Sciatic nerve (tissue), 2 donors: ENCODE measurements around the gene APPL2. TPM values are rescaled to one million over a fixed set of nuclear protein-coding genes. Genes with fewer than 3 reads are reported as not detected.

Experiments
- ATAC-seq: fragments of 200-7000 bp; cut with Tn5 transposase; one replicate; pipeline ENCODE4 v1.9.1; 2020; ENCODE audit warnings: mild to moderate bottlenecking, moderate library complexity
- DNase-seq: peaks from one replicate; pipeline ENCODE4 v3.0.0-alpha.2; 2020; ENCODE audit warnings: low spot score
- intact Hi-C: fragments of 100-400 bp; cut with DNase I; formaldehyde crosslinking; loops from one replicate; pipeline ENCODE4 v1.14.2; 2022
- total RNA-seq: library from RNA; stranded (reverse); fragmentation: NEBNext Ultra II Directional; extraction: Animal tissue kit (Norgen Biotek cat#: 25700); gene quantifications from one replicate; pipeline ENCODE4 v1.2.1, GENCODE V29; 2021
- donor health status: DM: no; HTN: no; CAD: no.
- donor health status: DM: no; HTN: no; CAD: no.

The APPL2 gene
- total RNA-seq, 1 donor from 2014 or later: 53.4 TPM

DNA sequence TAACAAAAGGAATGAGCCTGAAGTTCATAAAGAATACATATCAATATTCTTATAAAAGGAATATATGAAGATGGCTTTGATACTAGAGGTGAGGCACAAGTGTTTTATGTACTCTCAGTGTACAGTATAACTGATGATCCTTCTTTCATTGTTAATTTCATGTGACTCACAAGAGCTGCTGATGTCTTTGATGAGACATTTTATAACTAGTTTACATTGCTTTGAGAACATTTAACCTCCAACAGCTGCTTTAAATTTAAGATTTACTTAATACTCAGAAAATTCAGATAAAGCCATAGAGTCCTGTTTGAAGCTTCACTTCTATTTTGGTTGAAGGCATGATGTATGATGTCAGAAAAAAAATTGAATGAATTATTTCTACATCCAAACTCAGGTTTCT lies 68.6 kb downstream of the APPL2 start:
- ATAC-seq (no peak), DNase-seq (no peak)
- intact Hi-C loops: no loop called here

DNA sequence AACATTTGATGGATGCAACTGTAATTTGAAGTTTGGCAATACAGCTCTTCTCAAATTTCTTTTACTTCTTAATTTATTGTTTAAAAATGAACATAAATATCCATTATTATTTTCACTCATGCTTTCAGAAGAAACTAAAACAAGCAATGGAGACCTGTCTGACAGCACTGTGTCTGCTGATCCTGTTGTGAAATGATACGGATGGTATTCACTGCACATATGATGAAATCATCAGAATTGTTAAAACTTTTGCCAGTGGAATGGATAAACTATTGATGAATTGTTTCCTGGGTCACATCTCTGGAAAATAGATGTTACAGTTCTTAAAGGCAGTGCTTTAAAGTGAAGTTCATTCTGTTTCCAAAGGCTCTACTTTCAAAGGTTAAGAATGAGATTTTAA lies 69.2 kb downstream of the APPL2 start:
- intact Hi-C loops: no loop called here

GRCh38 chr12:105164068-105164467 lies 71.9 kb downstream of the APPL2 start:
- ATAC-seq (no peak), DNase-seq (no peak)
- intact Hi-C loops: no loop called here

More for the DNA sequence above, 69.2 kb downstream of the APPL2 start:
- ATAC-seq: no peak
- no peak for DNase-seq

- intact Hi-C loops: no loop called here
- DNase-seq: no peak
- ATAC-seq: no peak
Measured at GRCh38 chr12:105162174-105162573, 73.8 kb downstream of the APPL2 start.

- DNase-seq (no peak), ATAC-seq (no peak)
- intact Hi-C loops: no loop called here
Measured at GRCh38 chr12:105158876-105159275, 77.1 kb downstream of the APPL2 start.

GRCh38 chr12:105157606-105158005 lies 78.4 kb downstream of the APPL2 start:
- intact Hi-C loops: no loop called here
- ATAC-seq: no peak
- DNase-seq: no peak

GRCh38 chr12:105156260-105156659 lies 79.7 kb downstream of the APPL2 start:
- DNase-seq (no peak), ATAC-seq (no peak)
- intact Hi-C loops: no loop called here

DNA sequence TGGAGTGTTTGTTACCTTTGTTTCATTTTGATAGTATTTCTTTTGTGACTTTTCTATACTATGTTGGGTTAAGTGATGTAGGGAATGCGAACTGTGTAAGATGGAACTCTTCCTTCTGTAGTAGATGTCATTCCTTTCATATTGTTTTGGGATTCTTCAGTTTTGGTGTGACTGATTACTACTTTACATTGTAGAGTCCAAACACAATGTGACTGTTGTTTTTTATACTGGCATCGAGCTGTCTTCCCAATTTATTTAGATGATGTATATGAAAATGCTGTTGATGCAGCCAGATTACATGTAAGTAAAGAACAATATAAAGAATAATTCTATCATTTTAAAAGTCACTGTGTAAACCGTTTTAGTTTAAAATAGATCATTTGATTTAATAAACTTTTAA lies 93.7 kb downstream of the APPL2 start:
- ATAC-seq (no peak), DNase-seq (no peak)
- intact Hi-C loops: no loop called here

GRCh38 chr12:105141320-105141922 lies 94.6 kb downstream of the APPL2 start:
- DNase-seq (no peak), ATAC-seq (no peak)
- intact Hi-C loops: no loop called here

GRCh38 chr12:105138248-105138647 lies 97.7 kb downstream of the APPL2 start:
- DNase-seq: no peak
- intact Hi-C loops: no loop called here
- ATAC-seq: no peak

Other genes starting within 250 kb of the APPL2 start
- 10.6 TPM for gene NOPCHAP1, start 249.9 kb downstream of the APPL2 start, total RNA-seq
- gene ALDH1L2, start 151.7 kb downstream of the APPL2 start, total RNA-seq: 11.3 TPM
- gene WASHC4, start 128.4 kb downstream of the APPL2 start, total RNA-seq: 78.4 TPM
- 35.7 TPM for gene C12orf75, start 94.5 kb upstream of the APPL2 start, total RNA-seq